GM06990 (cell line): ENCODE results near the gene USP35.
"Not testable (repeated sequence)": the region's sequence is repeated elsewhere in the genome, so short reads cannot be mapped to it uniquely, and the experiment has no call there.

Source experiments
- DNase-seq: peaks from one replicate; pipeline ENCODE4 v3.0.0-alpha.2; 2011; ENCODE audit not compliant: insufficient read length; ENCODE audit errors: extremely low read depth
- H3K27me3 ChIP-seq: replicated peaks from 2 replicates; pipeline ENCODE4 v1.6.0; 2011; ENCODE audit warnings: low read length; ENCODE audit not compliant: control insufficient read depth, insufficient read depth
- H3K36me3 ChIP-seq: 2 replicates; pipeline ENCODE4 v1.5.1; 2011; ENCODE audit warnings: low read length; ENCODE audit not compliant: control insufficient read depth, insufficient read depth
- H3K4me3 ChIP-seq: replicated peaks from 2 replicates; pipeline ENCODE4 v1.5.1; 2011; ENCODE audit warnings: low read depth, mild to moderate bottlenecking, control low read depth, low read length
- CTCF ChIP-seq: IDR thresholded peaks from 2 replicates; pipeline ENCODE4 v1.5.1; 2011; ENCODE audit warnings: low read length, control low read depth, mild to moderate bottlenecking, inconsistent platforms; ENCODE audit not compliant: insufficient read depth, poor library complexity, severe bottlenecking

USP35 gene

GRCh38 chr11:78166855-78167469 is 21.8 kb upstream of the USP35 start:
- no peak overlapping the region for H3K4me3 ChIP-seq
- H3K36me3 ChIP-seq, result no peaks in the 10 kb centered on the region
- no peak for TF ChIP-seq CTCF
- H3K27me3 ChIP-seq, result no peaks in the 10 kb centered on the region
- DNase-seq, result no peak

GRCh38 chr11:78168539-78169477 is 19.9 kb upstream of the USP35 start:
- no peaks in the 10 kb centered on the region for H3K27me3 ChIP-seq
- DNase-seq, result no peak
- no peak for TF ChIP-seq CTCF
- H3K4me3 ChIP-seq, result no peak overlapping the region
- H3K36me3 ChIP-seq, result no peaks in the 10 kb centered on the region; the same call in 1 of the 2 replicates

- DNase-seq, result no peak
- no peak for TF ChIP-seq CTCF
- H3K27me3 ChIP-seq, result no peaks in the 10 kb centered on the region
- no peak overlapping the region for H3K4me3 ChIP-seq
- H3K36me3 ChIP-seq, result no peaks in the 10 kb centered on the region; the same call in 1 of the 2 replicates
These were observed 18.3 kb upstream of the USP35 start for GRCh38 chr11:78170413-78170812.

- Histone ChIP-seq H3K4me3 (no peak overlapping the region), H3K36me3 (no peaks in the 10 kb centered on the region; the same call in 1 of the 2 replicates), H3K27me3 (no peaks in the 10 kb centered on the region)
- DNase-seq, result no peak
- TF ChIP-seq CTCF, result no peak
These were observed 17.7 kb upstream of the USP35 start for GRCh38 chr11:78170874-78171549.

- no peak for DNase-seq
- H3K36me3 ChIP-seq, result no peaks in the 10 kb centered on the region; the same call in 1 of the 2 replicates
- TF ChIP-seq CTCF, result no peak
- H3K4me3 ChIP-seq, result no peak overlapping the region
- H3K27me3 ChIP-seq, result no peaks in the 10 kb centered on the region
These were observed 16.8 kb upstream of the USP35 start for GRCh38 chr11:78171951-78172350.

GRCh38 chr11:78175862-78176261 is 12.9 kb upstream of the USP35 start:
- not testable (repeated sequence) for H3K36me3 ChIP-seq, DNase-seq, H3K4me3 ChIP-seq, H3K27me3 ChIP-seq
